Ureter (tissue), 1 donor: ENCODE results near the gene RPL27A. TPM values are rescaled to one million over a fixed set of nuclear protein-coding genes. Genes with fewer than 3 reads are reported as not detected.

ENCODE experiments used
- DNase-seq: peaks from one replicate; pipeline ENCODE4 v3.0.0-alpha.2; 2020; ENCODE audit warnings: low spot score
- total RNA-seq: library from RNA; stranded (reverse); gene quantifications from one replicate; pipeline ENCODE4 v1.2.4, GENCODE V29; 2023
- donor health status: DM: yes; HTN: yes; CAD: no.

The RPL27A gene
- total RNA-seq, 1 donor from 2014 or later: 976 TPM

DNA sequence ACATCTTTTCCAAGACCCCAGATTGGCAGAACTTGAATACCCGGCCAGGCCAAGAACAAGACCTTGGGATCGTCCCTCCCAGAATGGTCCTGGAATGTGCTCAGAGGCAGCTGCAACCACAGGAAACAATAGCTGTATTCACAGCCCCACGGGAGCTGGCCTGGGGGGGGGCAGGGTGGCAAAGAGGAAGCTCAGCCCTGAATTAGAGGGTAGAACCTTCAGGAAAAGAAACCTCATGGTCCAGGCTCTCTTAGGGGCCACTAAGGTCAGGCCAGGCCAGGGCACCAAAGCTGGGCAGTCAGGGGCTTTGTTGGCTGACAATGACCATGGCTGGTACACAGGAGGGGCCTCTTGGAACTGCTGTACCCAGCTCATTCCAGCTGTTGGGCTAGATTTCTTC is 17.3 kb downstream of the RPL27A start:
- DNase-seq: no peak

DNA sequence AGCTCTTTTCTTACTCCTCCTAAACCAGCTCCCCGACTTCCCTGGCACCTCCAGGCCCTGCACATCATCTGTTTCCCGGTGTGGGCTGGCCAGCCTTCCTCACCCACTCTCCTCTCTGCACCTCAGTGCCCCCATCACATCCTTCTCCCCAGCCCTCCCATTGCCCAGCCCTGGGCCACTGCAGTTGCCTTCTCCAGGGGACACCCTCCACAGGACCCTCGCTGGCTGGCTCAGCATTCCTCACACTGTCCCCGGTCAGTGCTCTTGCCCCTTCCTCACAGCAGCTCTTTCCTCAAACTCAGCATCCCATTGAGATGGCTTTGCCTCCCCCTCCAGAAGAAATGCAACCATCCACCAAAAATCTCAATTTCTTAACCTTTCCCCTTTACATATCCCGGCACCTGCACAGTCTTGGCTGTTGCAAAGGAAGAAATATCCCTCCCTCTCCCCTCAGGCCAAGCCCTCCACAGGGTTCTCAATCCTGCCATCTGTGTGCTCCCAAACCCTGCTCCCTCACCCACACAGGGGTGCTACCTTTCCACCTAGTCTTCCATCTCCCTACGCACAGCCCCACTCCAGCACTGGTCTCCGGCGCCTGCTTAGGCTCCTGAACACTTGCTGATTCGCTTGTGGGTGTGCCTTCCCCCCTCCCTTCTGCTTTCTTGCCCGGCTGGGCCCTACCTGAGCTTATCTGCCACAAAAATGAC is 19.5 kb downstream of the RPL27A start:
- no peak for DNase-seq

DNA sequence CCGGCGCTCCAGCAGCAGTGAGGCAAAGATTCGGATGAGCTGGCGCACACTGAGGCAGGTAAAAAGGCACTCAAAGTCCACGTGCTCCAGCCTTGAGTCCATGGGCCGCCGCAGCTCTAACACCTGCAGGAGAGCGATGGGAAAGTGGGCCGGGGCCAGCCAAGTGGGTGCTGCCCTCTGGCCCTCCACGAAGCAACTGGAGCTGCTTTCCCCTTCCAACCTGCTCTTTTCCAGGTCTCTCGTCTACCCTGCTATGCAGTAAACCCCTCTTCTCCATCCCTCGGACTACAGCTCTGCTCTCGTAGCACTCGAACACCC is 20.0 kb downstream of the RPL27A start:
- no peak for DNase-seq

DNA sequence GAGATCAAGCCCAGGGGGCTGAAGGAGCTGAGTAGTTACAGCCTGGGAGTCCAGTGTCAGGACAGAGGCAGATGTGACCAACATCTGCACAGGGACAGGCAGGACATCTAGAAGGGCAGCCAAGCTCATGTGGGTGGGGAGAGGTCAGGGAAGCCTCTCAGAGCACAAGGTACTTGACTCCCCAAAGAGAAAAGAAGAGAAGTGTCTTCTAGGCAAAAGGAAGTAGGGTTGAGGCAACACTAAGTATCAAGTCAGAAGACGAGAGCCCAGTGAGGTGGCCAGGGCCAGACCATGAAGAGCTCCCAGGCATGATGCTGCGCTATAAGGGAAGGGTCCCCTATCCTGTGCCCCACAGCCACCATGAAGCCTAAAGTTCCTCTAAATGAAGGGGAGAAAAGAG is 21.5 kb downstream of the RPL27A start:
- no peak for DNase-seq

DNA sequence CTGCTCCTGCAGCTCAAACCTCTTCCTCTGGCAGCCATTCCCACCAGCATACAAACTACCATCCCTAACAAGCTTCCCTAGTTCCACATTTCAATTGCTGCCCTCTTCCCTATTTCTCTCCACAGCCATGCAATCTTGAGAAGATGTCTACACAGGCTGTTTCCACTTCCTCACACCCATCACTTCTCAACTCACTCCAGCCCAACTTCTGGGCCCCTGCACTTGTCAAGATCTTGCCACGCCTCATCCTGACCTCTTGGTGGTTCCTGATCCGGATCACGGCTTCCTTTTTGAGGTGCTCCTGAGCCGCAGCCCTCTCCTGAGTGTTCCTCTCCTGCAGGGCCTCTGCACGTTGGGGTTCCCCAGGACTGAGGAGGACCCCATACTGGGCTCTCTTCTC is 22.6 kb downstream of the RPL27A start:
- no peak for DNase-seq

DNA sequence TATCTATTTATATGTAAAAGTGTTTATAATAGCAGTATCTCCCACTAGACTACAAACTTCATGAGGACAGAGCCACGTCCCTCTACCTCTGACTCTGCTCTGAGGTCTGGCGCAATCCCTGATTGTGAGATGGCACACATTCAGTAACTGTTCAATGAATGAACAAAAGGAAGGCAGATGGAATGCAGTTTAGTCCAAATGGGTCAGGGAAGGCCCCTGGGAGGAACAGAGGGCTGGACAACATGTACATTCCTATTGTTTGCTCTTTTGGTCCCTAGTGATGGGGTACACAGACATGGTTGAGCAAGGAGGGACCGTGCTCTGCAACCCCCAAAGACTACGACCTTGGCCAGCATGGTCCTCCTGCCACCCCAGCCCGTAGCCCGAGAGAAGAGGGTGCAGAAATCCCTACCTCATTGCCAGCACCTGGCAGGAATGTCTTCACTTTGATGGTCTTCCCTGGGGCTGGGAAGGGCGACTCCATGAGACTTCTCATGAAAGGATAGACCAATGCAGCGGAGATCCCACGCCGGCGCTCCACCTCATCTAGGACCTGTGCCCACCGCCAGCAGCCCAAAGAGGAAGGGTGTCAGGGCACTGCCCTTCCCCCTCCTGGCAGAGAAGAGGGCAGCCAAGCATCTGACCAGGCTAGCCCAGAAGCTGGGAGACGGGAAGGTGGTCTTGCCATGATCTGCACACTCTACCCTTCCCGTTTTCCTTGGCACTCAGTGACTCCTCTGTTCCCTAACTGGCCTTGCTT is 24.3 kb downstream of the RPL27A start:
- no peak for DNase-seq

DNA sequence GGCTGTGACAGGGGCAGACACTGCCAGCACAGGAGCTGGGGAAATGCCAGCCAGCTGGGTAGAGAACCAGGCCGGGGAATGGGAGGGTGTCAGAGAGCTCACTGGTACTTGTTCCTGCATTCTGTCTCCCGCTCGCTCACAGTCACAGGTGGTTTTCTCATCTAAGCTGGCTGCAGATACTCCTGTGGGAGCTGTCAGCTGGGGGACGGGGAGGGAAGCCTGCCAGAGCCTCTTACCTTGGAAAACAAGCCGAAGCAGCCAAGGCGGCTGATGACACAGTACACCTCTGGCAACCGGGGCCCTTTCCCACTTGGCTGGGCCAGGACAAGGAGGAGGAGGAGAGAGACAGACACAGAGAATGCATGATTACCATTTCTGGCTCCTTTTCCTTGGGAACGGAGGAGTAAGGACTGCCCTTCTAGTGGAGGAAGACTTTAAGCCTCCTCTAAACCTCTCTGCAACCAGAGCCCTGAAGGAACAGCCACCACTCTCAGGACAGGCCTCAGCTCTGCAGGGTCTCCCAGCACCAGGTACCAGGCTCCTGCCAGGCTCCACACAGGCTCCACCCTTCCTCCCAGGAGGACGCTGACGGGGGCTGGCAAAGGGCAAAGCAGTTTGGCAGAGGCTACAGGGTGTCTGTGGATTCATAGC is 25.1 kb downstream of the RPL27A start:
- DNase-seq: no peak

DNA sequence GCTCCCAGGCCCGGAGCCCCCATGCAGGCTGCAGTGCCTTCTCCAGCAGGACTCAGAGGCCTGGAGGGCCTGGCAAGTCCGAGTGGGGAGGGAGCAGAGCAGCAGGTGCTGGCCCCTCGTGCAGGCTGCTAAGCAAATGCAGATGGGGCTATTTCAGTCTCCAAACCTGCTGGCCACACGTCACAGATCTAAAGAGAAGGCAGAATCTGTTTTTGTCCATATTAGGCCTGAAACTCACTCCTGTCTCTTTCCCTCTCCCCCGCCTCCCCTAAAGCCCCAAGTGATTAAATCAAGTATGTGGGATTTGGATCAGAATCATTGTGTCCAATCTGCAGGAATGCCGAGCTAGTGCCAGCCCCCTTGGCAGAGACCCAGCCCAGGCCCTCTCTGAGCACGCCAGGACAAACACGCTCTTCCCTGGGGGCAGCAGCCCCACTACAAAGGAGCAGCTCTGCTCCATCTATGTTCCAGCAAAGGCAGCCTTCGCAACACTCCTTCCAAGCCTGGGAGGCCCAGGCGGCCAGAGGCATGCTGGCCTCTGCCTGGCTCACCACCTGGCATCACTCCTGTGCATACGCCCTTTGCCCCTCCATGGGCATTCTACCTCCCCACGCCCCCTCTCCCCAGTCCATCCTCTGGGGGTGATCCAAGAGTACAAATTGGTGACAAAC is 26.5 kb downstream of the RPL27A start:
- peak; percentile 93 for DNase-seq

DNA sequence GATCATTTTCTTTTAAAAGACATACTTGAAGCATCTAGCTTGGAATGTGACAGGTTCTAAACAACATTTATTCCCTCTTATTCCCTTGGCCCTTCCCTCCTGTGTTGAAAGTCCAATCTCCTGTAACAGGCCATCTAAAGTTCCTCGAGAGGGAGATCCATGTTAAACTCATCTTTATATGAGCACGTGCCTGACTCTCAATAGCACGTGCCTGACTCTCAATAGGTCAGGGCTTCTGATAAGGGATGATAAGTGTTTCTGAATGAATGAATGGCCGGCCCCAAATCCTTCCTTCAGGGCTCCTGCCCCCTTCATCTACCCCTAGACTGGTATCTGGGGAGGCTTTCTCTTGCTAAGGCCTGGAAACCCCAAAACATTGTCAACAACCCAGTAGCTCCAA is 27.2 kb downstream of the RPL27A start:
- no peak for DNase-seq

DNA sequence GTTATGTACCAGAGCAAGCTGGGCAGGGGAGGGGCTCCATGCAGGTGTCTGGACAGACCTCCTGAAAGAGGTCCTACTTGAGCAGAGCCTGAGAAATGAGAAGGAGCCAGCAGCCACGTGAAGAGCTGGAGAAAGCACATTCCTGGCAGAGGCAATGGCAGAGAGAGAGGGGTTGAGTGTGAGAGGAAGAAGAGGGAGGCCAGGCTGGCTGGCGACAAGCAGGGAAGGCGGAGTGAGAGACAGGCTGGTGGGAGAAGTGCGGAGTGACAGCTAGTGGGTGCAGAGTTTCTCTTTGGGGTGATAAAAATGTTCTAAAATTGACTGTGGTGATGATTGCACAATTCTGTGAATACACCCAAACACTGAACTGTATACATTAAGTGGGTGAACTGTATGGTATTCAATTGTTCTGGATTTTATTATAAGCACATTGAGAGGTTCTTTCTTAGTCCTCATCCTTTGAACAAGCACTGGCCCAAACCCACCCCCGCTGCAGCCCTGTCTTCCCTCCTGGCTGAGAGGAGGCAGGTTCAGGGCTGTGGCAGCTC is 29.4 kb downstream of the RPL27A start:
- no peak for DNase-seq

DNA sequence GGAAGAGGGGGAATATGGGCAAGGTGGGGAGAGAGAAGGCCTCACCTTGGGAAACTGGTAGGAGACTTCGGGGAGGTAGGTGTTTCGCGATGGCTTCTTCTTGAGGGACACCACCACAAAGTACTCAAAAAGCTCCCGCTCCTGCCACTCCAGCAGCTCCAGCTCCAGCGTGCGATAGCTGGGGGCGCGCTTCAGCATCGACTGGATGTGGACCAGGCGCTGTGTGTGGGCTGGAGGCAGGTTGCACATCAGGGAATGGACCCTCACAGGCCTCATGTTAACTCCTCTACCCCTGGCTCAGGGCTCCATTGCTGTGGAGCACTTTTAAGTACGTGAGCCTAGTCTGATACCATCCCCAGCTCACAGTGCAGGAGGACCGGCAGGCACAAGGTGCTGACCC is 29.9 kb downstream of the RPL27A start:
- DNase-seq: no peak

DNA sequence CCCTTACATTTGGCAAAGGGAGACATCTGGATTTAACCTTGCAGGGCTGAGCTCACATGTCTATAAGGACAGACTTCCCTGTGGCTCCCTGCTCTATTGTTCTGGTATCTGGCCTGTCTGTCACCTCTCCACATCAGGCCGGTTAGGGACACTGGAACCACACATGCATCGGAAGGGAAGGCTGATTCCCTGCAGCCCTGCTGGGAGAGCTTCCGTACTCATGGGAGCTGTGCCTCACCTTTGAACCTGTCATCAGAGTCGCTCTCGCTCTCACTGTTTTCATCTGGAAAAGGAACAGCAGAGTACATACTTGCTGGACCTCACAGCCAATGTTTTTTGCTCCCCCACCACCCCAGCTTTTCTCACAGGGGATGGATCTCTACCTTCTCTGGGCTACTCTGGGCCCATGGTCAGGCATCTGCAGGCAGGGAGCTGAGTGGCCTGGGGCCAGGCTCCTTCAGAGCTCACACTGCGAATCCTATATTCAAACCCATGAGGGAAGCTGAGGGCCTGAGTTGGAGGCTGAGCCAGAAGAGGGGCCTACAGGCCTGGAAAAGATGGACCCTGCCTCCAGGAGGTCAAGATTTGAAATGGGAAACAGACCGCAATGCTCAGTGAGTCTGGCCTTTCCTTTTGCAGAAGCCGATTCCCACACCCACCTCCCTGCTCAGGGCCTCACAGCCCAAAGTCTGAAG is 31.3 kb downstream of the RPL27A start:
- DNase-seq: no peak

DNA sequence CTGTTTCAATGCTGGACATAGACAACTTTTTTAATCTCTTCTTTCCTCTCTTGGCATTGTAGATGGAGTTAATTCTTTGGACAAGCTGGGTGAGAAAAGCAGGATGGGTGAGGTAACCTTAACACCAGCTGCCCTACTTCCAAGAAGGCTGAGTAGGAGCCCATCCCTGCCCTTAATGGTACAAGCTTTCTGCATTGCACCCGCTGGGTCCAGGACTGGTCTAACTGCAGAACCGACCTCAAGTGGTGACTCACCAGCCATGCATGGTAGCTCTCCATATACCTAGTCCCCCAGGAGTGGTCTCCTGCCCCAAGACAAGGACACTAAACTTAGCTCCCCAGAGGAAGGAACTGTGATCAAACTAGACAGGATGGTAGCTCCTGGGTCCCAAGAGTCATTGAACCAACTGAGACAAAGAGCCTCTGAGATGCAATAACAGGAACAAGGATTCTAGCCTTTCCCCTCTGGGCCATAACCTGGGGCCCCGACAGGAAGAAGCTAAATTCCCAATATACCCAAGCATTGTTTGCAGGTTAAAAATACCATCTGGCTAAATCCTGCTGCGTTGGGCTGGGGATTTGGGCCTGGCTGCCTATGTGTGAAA is 32.1 kb downstream of the RPL27A start:
- DNase-seq: no peak

DNA sequence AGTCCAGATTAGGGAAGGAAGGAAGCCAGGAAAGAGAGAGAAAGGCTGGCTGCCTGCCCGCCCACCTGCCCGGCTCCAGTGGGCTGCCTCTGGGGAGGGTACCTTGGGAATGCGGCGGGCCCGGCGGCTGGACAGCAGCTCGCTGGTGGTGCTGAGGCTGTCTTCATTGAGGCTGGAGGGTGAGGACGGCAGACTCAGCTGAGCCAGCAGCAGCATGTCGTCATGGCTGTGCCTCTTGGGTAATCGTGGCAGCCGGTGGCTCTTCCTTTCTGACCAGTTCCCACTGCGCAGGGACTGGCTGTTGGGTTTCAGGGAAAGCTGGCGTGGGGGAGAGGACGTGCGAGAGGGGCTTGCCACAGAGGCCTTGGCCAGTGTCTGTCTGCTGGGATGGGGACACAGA is 32.9 kb downstream of the RPL27A start:
- DNase-seq: no peak

DNA sequence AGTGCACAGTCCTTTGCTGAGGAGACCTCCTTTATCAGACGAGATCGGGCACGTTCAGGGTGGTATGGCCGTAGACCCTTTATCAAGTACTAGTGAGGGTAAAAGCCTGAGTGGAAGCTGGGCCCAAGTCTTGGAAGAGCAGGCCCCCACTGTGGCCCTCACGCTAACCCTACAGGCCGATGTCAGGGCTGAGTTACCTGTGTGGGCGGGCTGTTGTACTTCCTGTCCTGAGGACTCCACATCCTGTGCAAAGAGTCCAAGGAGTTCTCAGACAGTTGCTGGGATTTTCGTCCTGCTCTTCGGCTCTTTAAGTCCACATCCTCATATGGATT is 34.9 kb downstream of the RPL27A start:
- DNase-seq: no peak

DNA sequence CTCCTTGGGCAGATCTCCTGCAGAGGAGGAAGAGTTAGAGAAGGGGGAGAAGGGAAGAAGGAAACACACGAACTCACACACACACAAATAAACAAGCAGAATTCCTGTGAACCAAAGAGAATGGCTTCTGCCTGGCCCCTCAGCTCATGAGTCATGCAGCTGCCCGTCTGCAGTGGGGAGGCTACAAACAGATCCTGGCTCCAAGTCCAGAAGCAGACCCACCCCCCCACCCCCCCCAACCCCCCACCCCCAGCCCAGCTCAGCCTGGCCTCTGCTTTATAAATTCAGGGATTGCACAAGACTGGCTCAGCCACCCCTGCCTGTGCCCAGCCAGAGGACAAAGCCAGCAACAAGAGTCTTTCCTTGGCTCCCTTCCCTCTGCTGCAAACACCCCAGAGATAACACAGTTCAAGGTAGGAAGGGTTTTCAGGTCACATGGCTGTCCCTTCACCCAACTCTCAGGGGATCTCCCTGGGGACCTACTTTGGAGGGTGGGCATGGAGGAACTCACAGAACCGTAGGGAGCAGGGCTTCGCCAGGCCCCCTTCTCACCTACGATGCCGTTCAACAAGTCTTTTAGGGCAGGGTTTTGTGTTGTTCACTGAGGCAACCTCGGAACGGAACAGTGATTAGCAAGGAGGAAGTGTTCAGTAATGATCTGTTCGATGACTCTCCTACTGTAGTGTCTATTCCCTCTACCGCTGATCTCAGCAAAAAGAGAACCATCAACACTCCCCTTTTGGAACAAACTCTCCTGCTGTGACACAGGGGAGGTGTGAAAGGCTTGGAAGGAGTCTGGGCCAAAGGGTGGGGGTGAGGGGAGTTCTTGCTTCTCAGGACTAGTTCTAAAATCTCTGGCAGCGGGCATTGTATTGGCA is 35.5 kb downstream of the RPL27A start:
- peak; percentile 72 for DNase-seq

DNA sequence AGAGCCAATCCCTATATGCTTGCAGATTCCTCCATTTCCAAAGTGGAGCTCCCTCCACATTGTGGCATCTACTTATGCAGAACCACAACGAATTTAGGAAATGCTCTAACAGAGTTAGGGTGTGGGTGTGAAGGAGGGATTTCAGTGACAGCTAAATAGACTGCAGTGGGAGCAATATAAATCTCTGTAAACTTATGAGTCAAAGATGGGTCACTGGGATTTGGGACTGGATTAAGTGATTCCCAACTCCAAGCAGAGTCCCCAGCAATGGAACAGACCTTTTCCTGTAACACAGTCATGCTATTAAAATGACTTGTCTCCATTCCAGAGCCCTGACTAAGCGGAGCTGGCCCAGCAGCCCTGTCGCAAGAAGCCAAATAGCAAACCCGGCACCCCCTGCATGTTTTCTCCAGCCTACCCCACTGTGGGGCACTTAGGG is 36.6 kb downstream of the RPL27A start:
- peak; percentile 79 for DNase-seq

DNA sequence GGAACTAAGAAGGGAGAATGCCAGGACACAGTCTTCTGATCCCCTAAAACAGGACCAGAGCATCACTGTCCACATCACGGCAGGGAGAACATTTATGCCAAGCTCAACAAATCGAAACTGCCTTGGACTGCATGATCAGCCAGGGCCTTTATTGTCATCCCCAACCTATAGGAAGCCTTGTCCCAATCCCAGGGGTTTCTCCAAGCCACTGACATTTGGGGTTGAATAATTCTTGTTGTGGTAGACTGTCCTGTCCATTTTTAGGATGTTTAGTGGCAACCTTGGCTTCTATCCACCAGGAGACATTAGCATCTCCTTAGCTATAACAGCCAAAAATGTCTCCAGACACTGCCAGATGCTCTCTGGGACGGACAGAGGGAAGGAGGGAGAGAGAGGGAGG is 37.1 kb downstream of the RPL27A start:
- no peak for DNase-seq

DNA sequence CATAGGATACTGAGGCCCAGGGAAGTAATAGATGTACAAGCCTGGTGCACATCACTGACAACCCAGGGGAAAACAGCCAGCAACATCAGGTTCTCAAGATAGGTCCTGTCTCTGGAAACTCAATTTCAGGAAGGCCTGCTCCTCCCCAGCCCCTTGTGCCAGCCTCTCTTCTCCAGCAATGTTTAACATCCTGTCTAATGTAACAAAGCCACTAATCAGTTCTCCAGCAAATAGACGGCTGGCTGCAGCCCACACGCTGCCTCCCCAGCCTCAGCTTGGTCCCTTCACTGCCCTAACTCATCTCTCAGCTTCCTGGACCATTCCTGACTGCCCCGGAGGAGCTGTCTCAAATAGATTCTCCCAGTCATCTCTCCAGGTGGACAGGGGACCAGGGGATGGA is 37.8 kb downstream of the RPL27A start:
- no peak for DNase-seq

DNA sequence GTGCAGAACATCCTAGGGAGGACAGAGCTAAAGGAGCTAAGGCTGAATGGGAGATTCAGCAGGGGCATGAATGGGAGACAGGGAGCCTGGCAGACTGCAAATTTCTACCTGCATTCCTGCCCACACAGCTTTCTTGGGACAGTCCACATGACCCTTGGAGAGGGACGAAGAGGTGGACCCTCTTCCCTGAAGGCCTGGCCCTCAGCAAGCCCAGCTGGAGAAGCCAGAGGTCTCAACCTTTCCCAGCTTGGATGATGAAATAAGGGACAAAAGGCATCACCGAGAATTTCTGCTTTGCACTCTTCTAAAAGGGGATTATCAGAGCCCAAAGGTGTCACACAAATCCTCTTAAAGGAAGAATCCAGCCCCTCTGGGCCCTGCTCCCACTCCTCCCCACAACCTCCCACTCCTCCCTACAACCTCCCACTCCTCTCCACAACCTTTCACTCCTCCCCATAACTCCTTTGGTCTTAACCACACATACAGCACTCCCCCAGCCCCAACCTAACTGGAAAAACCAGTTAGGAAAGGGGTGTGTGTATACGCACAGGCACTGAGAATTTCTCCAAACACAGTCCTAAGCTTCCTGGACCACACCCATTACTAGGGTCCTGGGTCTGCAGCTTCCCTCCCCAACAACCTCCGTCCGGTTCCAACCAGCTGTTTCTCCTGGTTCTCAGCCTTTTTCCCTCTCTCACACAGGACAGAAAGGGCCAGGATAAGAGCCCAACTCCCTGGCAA is 38.4 kb downstream of the RPL27A start:
- DNase-seq: peak; percentile 83
